Common myeloid progenitor, CD34-positive (primary cell): Measurements from ENCODE around the gene KCNF1.
A peak's percentile ranks its signal among the peaks of the same experiment; 100 is the strongest.

ENCODE experiments used
- CTCF ChIA-PET: fragments of 350-600 bp; sonication (Branson Sonifier 250); formaldehyde crosslinking; loops from one replicate; lab custom pipeline; 2021; ENCODE audit warnings: antibody characterized with exemption; lab: Charles Lee
- POLR2A ChIA-PET: fragments of 350-600 bp; sonication (Branson Sonifier 250); formaldehyde crosslinking; loops from one replicate; lab custom pipeline; 2021; ENCODE audit warnings: antibody characterized with exemption; lab: Charles Lee
- DNase-seq, 3 donors: peaks; one replicate each; pipeline versions ENCODE4 v3.0.0 to v3.0.0-alpha.2; 2013
- H3K27ac ChIP-seq, 2 experiments: 1 replicate in 1 of 2; 2 replicates in 1 of 2; pipeline ENCODE4 v1.7.0; 2013; ENCODE audit warnings: inconsistent platforms in 2 of 2, low read length in 2 of 2, mild to moderate bottlenecking in 2 of 2, low read depth in 1 of 2, moderate library complexity in 1 of 2; ENCODE audit not compliant: severe bottlenecking in 2 of 2, insufficient read depth in 1 of 2, poor library complexity in 1 of 2
- H3K27me3 ChIP-seq, 5 experiments: replicated peaks in 2 of 5; 1 replicate in 3 of 5; 2 replicates in 2 of 5; pipeline versions ENCODE4 v1.6.1 to v1.7.0; 2013; ENCODE audit warnings: low read length in 4 of 5, mild to moderate bottlenecking in 2 of 5, moderate library complexity in 2 of 5, inconsistent platforms in 1 of 5; ENCODE audit not compliant: insufficient read depth in 5 of 5, control insufficient read depth in 4 of 5
- H3K36me3 ChIP-seq, 4 experiments: 1 replicate in 2 of 4; 2 replicates in 2 of 4; pipeline versions ENCODE4 v1.6.1 to v1.7.0; 2013; ENCODE audit warnings: low read length in 3 of 4, control low read depth in 1 of 4, mild to moderate bottlenecking in 1 of 4; ENCODE audit not compliant: control insufficient read depth in 4 of 4, insufficient read depth in 4 of 4
- H3K4me1 ChIP-seq, 4 experiments: 1 replicate in 3 of 4; 2 replicates in 1 of 4; pipeline versions ENCODE4 v1.6.1 to v1.7.1; 2013; ENCODE audit warnings: low read length in 3 of 4, mild to moderate bottlenecking in 3 of 4, control low read depth in 1 of 4, inconsistent platforms in 1 of 4, moderate library complexity in 1 of 4; ENCODE audit not compliant: control insufficient read depth in 4 of 4, insufficient read depth in 4 of 4; ENCODE audit errors: control extremely low read depth in 1 of 4
- H3K4me3 ChIP-seq, 7 experiments: 1 replicate in 4 of 7; 2 replicates in 3 of 7; pipeline versions ENCODE4 v1.5.1 to v1.7.0; 2013; ENCODE audit warnings: mild to moderate bottlenecking in 7 of 7, low read length in 6 of 7, moderate library complexity in 6 of 7, inconsistent platforms in 2 of 7, low read depth in 2 of 7, control low read depth in 1 of 7; ENCODE audit not compliant: insufficient read depth in 4 of 7, control insufficient read depth in 1 of 7; ENCODE audit errors: extremely low read depth in 1 of 7
- H3K9me3 ChIP-seq, 5 experiments: 1 replicate in 4 of 5; 2 replicates in 1 of 5; pipeline versions ENCODE4 v1.6.1 to v1.7.1; 2013; ENCODE audit warnings: low read length in 4 of 5, mild to moderate bottlenecking in 2 of 5, inconsistent platforms in 1 of 5, low read depth in 1 of 5, moderate library complexity in 1 of 5; ENCODE audit not compliant: control insufficient read depth in 4 of 5, insufficient read depth in 2 of 5; ENCODE audit errors: control extremely low read depth in 1 of 5
- WGBS: methylation state at CpG from one replicate; pipeline ENCODE4 v1.1.5; 2013; ENCODE audit not compliant: insufficient coverage; 5-methylcytosine and 5-hydroxymethylcytosine counted together

KCNF1 gene

GRCh38 chr2:10948606-10949230, 37.0 kb downstream of the KCNF1 start:
- no peaks in the 10 kb centered on the region for H3K4me1 ChIP-seq
- peaks cover 0 to 26% (median 5%) of the 10 kb centered on the region in 5 experiments for H3K27me3 ChIP-seq
- 94% methylated on average over 12 of the region's 15 CpGs for WGBS
- no peak overlapping the region for H3K4me3 ChIP-seq
- POLR2A ChIA-PET = no interaction called here
- peaks cover 0 to 3% (median 0%) of the 10 kb centered on the region in 5 experiments for H3K9me3 ChIP-seq
- DNase-seq = no peak
- H3K27ac ChIP-seq = no peak overlapping the region
- CTCF ChIA-PET = no interaction called here
- no peaks in the 10 kb centered on the region for H3K36me3 ChIP-seq

- DNase-seq = no peak
- ChIA-PET CTCF (no interaction called here), POLR2A (no interaction called here)
- H3K4me3 ChIP-seq = no peak overlapping the region
- H3K27me3 ChIP-seq = peaks cover 0 to 19% (median 5%) of the 10 kb centered on the region in 5 experiments
- H3K36me3 ChIP-seq = no peaks in the 10 kb centered on the region
- H3K9me3 ChIP-seq = peaks cover 0 to 3% (median 0%) of the 10 kb centered on the region in 5 experiments
- H3K27ac ChIP-seq = no peak overlapping the region
- no peaks in the 10 kb centered on the region for H3K4me1 ChIP-seq
- 100% methylated on average over 1 of the region's 1 CpG for WGBS
Measured at GRCh38 chr2:10949835-10950234, 38.1 kb downstream of the KCNF1 start.

GRCh38 chr2:10951558-10952414, 40.1 kb downstream of the KCNF1 start:
- H3K4me1 ChIP-seq = no peaks in the 10 kb centered on the region
- ChIA-PET POLR2A (no interaction called here), CTCF (no interaction called here)
- H3K4me3 ChIP-seq = no peak overlapping the region
- H3K27ac ChIP-seq = no peak overlapping the region
- DNase-seq = peak in 2 of 3 donors; percentile 13 to 18
- WGBS = 73% methylated on average over 8 of the region's 9 CpGs
- H3K36me3 ChIP-seq = no peaks in the 10 kb centered on the region
- peaks cover 0 to 15% (median 5%) of the 10 kb centered on the region in 5 experiments for H3K27me3 ChIP-seq
- peaks cover 0 to 3% (median 0%) of the 10 kb centered on the region in 5 experiments for H3K9me3 ChIP-seq

GRCh38 chr2:10954416-10954815, 42.7 kb downstream of the KCNF1 start:
- ChIA-PET POLR2A (no interaction called here), CTCF (no interaction called here)
- H3K4me3 ChIP-seq = no peak overlapping the region
- WGBS = 100% methylated on average over 1 of the region's 2 CpGs
- peaks cover 0 to 27% (median 4%) of the 10 kb centered on the region in 5 experiments for H3K27me3 ChIP-seq
- no peaks in the 10 kb centered on the region for H3K4me1 ChIP-seq
- peaks cover 0 to 3% (median 0%) of the 10 kb centered on the region in 5 experiments for H3K9me3 ChIP-seq
- H3K36me3 ChIP-seq = no peaks in the 10 kb centered on the region
- DNase-seq = no peak
- no peak overlapping the region for H3K27ac ChIP-seq

GRCh38 chr2:10954856-10955818, 43.4 kb downstream of the KCNF1 start:
- ChIA-PET CTCF (no interaction called here), POLR2A (no interaction called here)
- no peaks in the 10 kb centered on the region for H3K36me3 ChIP-seq
- H3K9me3 ChIP-seq = peaks cover 0 to 2% (median 0%) of the 10 kb centered on the region in 5 experiments
- 98% methylated on average over 11 of the region's 12 CpGs for WGBS
- no peak overlapping the region for H3K27ac ChIP-seq
- no peaks in the 10 kb centered on the region for H3K4me1 ChIP-seq
- H3K27me3 ChIP-seq = peaks cover 0 to 27% (median 4%) of the 10 kb centered on the region in 5 experiments
- no peak overlapping the region for H3K4me3 ChIP-seq
- no peak for DNase-seq

GRCh38 chr2:10956006-10956790, 44.5 kb downstream of the KCNF1 start:
- Histone ChIP-seq H3K4me1 (no peaks in the 10 kb centered on the region), H3K27ac (no peak overlapping the region), H3K9me3 (peaks cover 0 to 2% (median 0%) of the 10 kb centered on the region in 5 experiments), H3K27me3 (peaks cover 0 to 25% (median 4%) of the 10 kb centered on the region in 5 experiments), H3K4me3 (no peak overlapping the region), H3K36me3 (no peaks in the 10 kb centered on the region)
- WGBS = 97% methylated on average over 13 of the region's 16 CpGs
- CTCF ChIA-PET = no interaction called here
- DNase-seq = no peak
- POLR2A ChIA-PET = no interaction called here
